Fibroblast of upper back skin (primary cell): Measurements from ENCODE around the gene RABEP1.
"Not testable (repeated sequence)": the region's sequence is repeated elsewhere in the genome, so short reads cannot be mapped to it uniquely, and the experiment has no call there.

Experiments
- DNase-seq: peaks from one replicate; pipeline ENCODE4 v3.0.0-alpha.2; 2013

RABEP1 gene

DNA sequence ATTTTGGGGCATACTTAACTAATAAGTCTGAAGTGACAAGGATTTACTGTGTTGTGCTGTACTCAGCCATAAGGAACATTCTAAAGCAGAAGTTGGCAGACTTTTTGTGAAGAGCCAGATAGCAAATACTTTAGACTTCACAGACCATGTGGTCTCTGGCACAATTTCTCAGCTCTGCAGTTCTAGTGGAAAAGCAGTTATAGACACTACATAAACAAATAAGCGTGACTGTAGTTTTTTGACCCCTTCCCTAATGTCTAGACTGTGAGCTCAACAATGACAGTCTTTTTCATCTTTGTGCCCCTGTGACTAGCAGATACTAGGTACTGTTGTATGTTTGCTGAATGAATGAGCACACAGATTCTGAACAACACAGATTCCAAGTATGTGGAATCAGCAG, 142.8 kb downstream of the RABEP1 start:
- DNase-seq: no peak

DNA sequence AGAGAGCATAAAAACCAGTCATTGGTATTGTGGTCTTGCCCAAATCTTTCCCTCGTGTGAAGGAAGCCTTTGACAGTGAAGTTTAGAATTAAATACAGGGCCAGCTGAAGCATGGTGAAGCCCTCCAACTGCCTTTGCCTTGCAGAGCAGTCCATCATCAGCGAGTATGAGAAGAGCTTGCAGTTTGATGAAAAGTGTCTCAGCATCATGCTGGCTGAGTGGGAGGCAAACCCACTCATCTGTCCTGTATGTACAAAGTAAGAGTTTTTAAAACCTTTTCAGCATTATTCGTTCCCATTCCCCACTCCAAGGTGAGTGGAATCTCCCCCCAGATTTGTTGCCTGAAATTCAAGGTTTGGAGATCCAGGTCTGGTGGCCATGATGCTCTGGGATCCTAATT, 143.7 kb downstream of the RABEP1 start:
- no peak for DNase-seq

DNA sequence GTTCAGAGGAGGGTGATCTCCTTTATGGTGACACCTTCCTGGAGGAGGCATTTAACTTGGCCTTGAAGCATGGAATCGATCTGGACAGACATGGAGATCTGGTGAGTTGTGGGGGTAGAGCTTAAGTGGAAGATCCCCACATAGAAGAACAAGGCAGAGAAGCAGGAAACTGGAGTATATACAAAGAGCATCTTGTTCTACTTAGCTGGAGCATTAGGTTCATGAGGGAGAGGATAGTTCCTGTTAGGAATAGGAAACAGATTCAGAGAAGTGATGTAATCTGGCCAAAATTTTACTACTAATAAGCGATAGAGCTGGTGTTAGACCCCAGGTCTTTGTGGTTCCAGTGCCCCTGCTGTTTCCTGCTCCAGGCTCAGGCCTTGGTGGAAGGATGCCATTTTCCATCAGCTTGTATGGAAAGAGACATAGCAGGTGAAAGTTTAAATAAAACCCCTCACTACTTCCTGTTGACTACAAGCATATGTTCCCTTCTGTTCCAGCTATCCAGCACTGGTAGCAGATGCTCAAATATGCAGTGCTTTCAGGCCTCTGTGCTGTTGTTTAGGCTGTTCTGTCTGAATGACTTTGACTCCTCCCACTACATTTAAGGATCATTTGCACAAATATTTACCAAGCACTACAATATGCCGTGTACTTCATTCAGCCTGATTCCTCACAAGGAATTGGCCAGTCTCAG, 147.3 kb downstream of the RABEP1 start:
- DNase-seq: no peak

DNA sequence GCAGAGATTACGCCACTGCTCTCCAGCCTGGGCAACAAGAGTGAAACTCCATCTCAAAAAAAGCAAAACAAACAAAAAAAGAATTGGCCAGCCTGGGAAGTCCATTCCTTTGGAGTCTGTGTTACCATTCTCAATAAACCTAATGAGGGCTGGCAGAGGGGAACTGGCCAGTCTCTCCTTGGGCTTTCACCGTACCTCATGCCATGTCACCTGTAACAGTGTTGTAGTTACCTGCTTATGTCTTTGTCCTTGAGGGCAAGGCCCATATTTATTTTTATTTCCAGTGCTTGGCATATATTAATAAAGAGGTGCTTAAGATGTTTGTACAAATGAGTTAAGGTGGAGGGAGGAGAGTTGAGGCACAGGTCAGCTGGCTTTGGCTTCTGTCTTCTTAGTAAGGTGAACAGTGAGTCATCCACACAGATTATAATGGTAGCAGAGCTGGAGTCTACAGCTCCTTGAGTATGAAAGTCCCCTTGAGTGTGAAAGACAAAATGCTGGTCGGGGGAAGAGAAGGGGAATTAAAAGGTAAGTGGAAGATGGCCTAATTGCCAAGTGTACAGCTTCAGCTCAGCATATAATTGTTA, 148.4 kb downstream of the RABEP1 start:
- no peak for DNase-seq

DNA sequence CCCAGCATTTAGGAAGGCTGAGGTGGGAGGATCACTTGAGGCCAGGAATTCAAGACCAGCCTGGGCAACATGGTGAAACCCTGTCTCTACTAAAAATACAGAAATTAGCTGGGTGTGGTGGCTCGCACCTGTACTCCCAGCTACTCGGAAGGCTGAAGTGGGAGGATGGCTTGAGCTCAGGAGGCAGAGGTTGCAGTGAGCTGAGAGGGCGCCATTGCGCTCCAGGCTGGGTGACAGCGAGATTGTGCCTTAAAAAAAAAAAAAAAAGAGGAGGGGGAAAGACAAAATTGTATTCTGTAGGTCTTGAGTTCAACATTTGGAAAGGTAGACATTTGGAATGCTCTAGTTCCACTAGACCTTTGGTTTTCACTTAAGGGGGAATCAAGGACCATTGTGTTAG, 149.2 kb downstream of the RABEP1 start:
- DNase-seq: not testable (repeated sequence)

DNA sequence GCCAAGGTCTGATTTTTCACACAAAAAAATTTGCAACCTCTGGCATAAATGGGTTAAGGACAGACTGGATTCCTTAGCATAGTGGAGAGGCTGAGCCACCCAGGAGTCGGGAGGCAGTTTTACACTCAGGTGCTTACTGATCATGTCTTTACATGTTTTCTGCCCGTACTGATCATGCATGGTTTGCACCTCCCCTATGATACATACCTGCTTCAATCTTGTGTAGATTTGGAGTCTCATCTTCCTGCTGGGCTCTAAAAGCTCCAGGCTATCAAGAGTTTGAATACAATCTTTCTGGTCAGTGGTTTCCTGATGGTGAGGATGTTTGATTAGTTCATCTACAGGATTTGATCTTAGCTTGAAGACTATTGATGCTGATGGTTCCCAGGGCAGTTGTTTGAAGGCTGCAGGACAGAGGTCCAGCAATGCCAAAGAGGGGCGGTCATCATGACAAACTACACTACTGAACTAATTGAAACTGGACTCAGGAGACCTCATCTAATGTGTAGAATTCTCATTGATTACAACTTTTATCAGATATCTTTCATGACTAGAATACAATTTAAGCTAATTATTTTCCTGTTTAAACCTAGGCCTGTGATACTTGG, 150.0 kb downstream of the RABEP1 start:
- no peak for DNase-seq

DNA sequence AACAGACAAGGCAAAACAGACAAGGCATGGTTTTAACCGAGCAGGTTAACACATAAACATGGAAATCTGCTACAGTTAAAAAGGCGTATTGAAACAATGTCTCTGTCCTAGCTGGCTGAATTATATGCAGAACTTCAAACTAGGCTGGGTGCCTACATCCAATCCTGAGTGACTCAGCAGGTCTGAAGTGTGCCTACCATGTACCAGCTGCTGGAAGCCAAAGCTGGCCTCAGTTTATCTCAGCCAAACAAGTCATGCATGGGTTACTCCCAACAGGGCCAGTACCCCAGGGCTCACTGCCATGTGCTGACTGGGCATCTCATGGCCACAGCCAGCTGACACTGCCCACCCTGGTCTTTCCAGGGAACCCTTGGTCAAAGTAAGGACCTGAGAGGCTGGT, 152.9 kb downstream of the RABEP1 start:
- DNase-seq: no peak
